ENCODE results near the gene MAIP1.
A peak's percentile ranks its signal among the peaks of the same experiment; 100 is the strongest.
"Not testable (repeated sequence)": the region's sequence is repeated elsewhere in the genome, so short reads cannot be mapped to it uniquely, and the experiment has no call there.

The MAIP1 gene, protein sequence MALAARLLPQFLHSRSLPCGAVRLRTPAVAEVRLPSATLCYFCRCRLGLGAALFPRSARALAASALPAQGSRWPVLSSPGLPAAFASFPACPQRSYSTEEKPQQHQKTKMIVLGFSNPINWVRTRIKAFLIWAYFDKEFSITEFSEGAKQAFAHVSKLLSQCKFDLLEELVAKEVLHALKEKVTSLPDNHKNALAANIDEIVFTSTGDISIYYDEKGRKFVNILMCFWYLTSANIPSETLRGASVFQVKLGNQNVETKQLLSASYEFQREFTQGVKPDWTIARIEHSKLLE

DNA sequence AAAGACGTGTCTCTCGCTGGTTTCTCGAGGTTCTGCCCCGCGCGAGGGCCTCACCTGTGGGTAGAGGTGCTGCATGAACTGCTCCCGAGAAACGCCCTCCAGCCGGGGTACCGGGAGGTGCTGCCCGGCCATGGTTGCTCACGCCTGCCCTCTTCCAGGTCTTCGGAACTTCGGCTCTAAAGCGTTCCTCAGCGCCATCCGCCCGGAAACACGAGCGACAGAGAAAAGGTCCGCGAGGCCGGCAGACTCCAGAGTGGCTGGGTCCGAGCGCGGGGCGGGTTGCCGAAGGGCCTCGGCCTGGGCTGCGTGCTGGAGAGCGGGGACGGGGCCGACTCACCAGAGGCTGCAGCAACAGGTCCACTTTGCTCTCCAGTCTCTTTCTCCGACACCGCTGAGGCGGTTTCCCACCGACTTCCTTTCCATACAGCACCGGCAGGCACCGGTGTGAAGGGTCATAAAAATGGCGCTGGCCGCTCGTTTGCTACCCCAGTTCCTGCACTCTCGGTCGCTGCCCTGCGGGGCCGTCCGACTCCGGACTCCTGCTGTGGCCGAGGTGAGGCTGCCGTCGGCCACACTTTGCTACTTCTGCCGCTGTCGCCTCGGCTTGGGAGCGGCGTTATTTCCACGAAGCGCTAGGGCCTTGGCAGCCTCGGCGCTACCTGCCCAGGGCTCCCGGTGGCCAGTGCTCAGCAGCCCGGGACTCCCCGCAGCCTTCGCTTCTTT is at the start of gene MAIP1, which contains the start of gene TYW5:
TSS of gene MAIP1 (plus strand) at position 244 of the 723 bp plus-strand sequence. CDS start at position 461, 217 bp downstream.
TSS of gene TYW5 (minus strand) at position 153 of the 723 bp plus-strand sequence. CDS start at position 132, 21 bp downstream.
- peak; percentile 60 to 68 (median 64) for DNase-seq

DNA sequence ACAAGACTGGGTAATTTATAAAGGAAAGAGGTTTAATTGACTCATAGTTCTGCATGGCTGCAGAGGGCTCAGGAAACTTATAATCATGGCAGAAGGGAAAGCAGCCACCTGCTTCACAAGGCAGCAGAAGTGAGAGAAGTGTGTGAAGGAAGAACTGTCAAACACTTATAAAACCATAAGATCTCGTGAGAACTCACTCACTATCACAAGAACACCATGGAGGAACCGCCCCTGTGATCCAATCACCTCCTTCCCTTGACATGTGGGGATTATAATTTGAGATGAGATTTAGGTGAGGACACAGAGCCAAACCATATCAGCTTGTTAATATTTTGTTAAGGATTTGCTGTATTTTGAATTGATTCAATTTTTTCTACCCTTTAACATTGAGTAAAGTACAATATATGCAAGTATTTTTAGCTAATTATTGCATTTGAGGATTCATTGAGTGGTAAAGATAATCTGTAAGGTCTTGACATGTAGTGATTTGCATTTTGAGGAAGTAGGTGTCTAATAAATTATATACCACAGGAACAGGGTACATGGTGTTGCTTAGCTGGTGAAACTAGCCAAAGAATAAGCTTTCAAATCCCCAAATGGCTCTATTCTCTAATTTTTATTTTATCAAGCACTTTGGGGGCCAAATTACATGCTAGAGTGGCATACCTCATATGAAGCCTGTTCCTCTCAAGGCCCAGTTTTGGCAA is 48.2 kb upstream of the MAIP1 start:
- DNase-seq, result no peak

GRCh38 chr2:199910338-199911051 is 44.9 kb upstream of the MAIP1 start:
- no peak for DNase-seq

DNA sequence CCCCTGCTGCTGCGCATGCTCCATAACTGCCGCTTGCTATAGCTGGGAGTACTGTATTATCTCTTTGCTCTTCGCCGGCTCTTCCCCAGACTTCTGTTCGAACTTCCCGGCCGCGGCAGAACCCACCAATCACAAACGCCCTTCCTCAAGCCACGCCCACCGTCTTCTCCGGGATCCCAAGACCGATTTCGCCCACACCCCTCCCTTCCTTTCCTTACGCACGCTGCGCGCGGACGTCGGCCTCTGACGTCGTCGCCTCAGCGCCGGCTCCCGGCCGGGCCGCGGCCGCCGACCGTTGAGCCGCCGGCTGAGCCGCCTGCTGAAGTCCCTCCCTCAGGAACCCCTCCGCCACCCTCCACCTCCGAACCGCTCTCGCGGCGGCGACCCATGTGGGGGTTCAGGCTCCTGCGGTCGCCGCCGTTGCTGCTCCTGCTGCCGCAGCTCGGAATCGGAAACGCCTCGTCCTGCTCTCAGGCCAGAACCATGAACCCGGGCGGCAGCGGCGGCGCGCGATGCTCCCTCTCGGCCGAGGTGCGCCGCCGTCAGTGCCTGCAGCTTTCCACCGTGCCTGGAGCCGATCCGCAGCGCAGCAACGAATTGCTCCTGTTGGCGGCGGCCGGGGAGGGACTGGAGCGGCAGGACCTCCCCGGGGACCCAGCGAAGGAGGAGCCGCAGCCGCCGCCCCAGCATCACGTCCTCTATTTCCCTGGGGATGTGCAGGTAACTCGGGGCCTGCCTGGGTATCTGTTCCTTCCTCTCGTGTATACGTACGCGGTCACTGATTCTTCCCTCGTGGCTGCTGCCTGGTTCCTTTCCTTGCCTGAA is 44.1 kb upstream of the MAIP1 start, which contains the start of gene C2orf69:
TSS of gene C2orf69 (plus strand) at position 242 of the 825 bp plus-strand sequence. CDS start at position 388, 146 bp downstream.
- DNase-seq, result peak; percentile 60 to 74 (median 72)

DNA sequence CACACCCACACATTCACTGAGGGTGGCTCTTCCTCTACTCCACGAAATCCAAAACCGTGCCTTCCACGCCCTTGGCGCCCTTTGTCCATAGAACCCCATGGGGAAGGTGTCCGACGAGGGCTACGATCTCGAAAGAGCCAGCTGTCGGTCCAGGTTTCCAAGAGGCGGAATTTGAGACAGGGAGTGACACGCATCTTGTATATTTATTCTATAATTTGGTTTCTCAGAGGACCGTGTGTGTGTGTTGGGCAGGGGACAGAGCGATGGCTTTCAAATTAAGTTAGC is 43.6 kb upstream of the MAIP1 start:
- no peak for DNase-seq

DNA sequence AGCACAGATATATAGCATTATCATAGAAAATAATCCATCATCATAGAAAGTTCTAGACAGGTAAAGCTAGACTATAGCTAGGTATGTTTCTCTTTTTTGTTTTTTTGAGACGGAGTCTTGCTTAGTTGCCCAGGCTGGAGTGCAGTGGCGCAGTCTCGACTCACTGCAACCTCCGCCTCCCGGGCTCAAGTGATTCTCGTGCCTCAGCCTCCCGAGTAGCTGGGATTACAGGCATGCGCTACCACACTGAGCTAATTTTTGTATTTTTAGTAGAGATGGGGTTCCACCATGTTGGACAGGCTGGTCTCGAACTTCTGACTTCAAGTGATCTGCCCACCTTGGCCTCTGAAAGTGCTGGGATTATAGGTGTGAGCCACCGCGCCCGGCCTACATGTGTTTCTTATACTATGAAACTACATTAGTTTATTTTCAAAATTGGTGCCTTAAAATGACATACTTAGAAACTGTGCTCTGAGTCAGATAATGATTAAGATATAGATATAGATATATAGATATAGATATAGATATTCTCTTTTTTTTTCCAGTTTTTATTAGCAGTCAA is 42.7 kb upstream of the MAIP1 start:
- not testable (repeated sequence) for DNase-seq

DNA sequence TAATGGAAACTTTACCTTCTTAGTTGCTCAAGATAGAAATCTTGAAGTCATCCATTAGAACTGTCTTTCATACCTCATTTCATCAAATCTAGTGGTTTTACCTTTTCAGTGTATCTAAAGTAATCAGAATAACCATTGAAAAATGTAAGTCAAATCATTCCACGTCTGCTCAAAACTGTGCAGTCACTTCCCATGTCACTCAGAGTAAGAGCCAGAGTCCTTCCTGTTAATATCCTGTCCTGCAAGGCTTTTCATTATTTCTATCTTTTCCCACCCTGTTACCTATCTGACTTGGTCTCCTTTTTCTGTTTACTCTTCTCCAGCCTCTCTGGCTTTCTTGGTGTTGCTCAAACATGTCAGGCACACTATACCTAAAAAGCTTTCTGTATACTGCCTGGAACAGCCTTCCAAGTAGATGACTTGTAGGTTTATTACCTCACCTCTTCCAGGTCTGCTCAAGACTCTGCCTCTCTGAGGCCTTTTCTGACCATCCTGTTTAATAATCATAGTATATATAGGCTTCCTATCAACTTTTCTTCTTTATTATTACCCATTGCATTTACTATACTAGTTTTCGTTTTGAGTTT is 40.9 kb upstream of the MAIP1 start:
- no peak for DNase-seq

- DNase-seq, result no peak
Measured at GRCh38 chr2:199916980-199917379, 38.4 kb upstream of the MAIP1 start.

GRCh38 chr2:199922856-199923255 is 32.5 kb upstream of the MAIP1 start:
- no peak for DNase-seq

DNA sequence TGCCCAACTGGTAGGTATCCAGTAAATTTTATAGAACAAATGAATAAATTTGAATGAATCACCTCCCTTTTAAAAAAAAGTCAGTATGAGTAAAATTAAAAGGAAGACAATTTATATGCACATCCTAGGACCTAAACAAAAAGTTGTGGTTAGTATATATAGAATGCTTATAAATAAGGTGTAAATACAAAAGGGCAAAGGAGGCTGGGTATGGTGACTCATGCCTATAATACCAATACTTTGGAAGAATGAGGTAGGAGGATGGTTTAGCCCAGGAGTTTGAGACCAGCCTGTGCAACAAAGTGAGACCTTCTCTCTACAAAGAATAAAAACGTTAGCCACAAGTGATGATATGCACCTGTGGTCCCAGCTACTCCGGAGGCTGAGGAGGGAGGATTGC is 31.5 kb upstream of the MAIP1 start:
- no peak for DNase-seq

- DNase-seq, result no peak
Measured at GRCh38 chr2:199926806-199927205, 28.6 kb upstream of the MAIP1 start.

- DNase-seq, result no peak
Measured at GRCh38 chr2:199928226-199928625, 27.2 kb upstream of the MAIP1 start.

GRCh38 chr2:199928626-199929025 is 26.8 kb upstream of the MAIP1 start:
- DNase-seq, result no peak

DNA sequence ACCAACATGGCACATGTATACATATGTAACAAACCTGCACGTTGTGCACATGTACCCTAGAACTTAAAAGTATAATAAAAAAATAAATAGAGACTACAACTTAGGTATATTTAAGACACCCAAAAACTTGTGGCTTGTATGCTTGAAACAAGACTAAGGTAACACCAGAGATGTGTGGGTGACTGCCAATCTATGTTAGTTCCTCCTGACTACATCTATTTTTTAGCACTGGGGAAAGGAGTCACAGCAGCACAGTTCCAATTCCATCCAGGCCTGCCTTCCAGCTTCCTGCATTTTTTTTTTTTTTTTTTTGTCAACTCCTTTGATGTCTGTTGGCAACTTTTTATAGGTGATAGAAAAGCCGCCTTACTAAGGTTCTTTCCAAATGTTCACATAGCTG is 26.1 kb upstream of the MAIP1 start:
- no peak for DNase-seq

GRCh38 chr2:199932312-199932855 is 23.0 kb upstream of the MAIP1 start:
- DNase-seq, result no peak

- DNase-seq, result no peak
Measured at GRCh38 chr2:199933466-199933865, 21.9 kb upstream of the MAIP1 start.

DNA sequence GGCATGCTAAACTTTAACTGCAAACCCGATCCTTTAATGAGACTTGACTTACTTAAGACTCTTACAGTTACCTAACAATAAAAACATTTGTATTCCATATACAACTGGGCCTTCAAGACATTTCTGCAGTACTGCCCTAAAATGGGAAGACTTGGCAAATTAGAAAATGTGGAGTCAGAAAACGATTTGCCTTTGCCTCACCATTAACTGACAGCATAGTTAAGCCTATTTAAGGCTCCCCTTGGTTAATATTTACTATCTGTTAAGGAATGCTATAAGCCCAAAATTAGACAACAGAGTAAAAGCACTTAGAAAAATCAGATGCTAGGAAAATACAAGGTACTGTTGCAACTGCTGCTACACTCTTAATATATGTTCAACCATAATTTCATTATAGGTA is 18.8 kb upstream of the MAIP1 start:
- no peak for DNase-seq

DNA sequence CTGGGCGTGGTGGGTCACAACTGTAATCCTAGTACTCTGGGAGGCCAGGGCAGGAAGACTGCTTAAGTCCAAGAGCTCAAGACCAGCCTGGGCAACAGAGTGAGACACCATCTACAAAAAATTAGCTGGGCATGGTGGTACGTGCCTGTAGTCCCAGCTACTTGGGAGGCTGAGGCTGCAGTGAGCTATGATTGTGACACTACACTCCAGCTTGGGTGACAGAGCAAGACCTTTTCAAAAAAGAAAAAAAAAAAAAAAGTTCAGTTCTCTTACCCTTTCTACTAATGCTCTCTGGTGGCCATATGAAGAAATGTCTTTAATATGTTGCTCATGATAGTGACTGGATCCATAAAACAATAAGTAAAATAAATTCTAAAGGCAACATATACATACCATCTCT is 15.0 kb upstream of the MAIP1 start:
- DNase-seq, result no peak

DNA sequence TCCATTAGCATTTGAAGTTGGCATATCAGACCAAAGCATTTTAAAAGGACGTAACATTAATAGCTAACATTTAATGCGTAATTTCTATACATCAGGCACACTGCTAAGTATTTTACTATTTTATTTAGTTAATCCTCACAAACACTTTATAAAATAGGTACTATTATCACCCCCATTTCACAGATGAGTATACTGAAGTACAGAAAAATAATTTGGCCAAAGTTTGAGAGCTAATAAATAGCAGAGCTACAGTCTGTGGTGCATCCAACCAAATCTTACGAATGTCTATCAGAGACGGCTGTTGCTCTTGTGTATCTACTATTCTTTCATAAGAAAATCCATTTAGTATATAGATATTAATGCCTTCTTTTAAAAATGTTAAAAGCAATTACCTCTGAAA is 12.0 kb upstream of the MAIP1 start:
- DNase-seq, result no peak

DNA sequence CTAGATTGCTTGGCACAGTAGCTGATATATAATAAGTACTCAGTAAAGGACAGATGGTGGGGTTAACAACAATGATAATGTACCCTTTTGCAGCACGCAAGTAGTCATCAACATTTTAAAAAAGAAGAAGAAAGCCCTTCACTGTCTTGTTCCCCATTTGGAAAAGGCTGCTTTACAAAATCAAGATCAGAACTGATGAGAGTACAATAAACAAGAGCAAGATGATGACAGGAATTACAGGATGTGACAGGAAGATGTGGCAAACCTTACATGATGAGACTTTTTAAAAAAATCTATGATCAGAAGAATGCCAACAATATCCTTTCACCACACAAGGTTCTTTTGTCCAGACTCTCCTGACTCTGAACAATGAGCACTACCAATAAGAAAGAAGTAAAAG is 9.2 kb upstream of the MAIP1 start:
- no peak for DNase-seq

- DNase-seq, result no peak
Measured at GRCh38 chr2:199946836-199947235, 8.5 kb upstream of the MAIP1 start.
